Sigmoid colon (tissue), 4 donors: ENCODE data around the gene YPEL2.
A peak's percentile ranks its signal among the peaks of the same experiment; 100 is the strongest.

ENCODE experiments used
- CTCF ChIP-seq, 4 experiments: fragments of 450-650 bp in 3 of 4; fragments of 200-600 bp in 1 of 4; IDR thresholded peaks; one replicate each; pipeline ENCODE4 v1.5.1; 2016 to 2019; ENCODE audit warnings: antibody characterized with exemption in 4 of 4, mild to moderate bottlenecking in 3 of 4, moderate library complexity in 2 of 4
- POLR2A ChIP-seq, 2 donors: fragments of 450-650 bp; IDR thresholded peaks; one replicate each; pipeline ENCODE4 v1.6.1; 2016; ENCODE audit warnings: antibody characterized with exemption in 2 of 2, mild to moderate bottlenecking in 2 of 2, moderate library complexity in 2 of 2
- POLR2AphosphoS5 ChIP-seq, 4 donors: sonication (generic); formaldehyde crosslinking; IDR thresholded peaks; one replicate each; pipeline ENCODE4 v1.6.1; 2017; ENCODE audit warnings: antibody characterized with exemption in 4 of 4

- TF ChIP-seq CTCF (IDR thresholded peaks at IDR 0.05) (no peak), POLR2A (IDR thresholded peaks at IDR 0.05) (no peak), POLR2AphosphoS5 (IDR thresholded peaks at IDR 0.05) (peak in 3 of 4 donors; percentile 53 to 60 (median 55))
These were observed 96.0 kb downstream of the YPEL2 start for GRCh38 chr17:59427425-59427921.
